Stimulated activated CD4-positive, alpha-beta T cell treated with anti-CD3 and anti-CD28 coated beads, Interleukin-2, amount 100 ng/mL, for 4 hours (primary cell): ENCODE data around the gene CCL14.
"Not testable (repeated sequence)": the region's sequence is repeated elsewhere in the genome, so short reads cannot be mapped to it uniquely, and the experiment has no call there.

Experiments used
- DNase-seq: peaks from one replicate; pipeline ENCODE4 v3.0.0-alpha.2; 2020; ENCODE audit warnings: low read depth

Gene CCL14

GRCh38 chr17:35986643-35987042 is at the start of gene CCL14:
TSS of gene CCL14 (minus strand) at chr17:35986729. CDS start at chr17:35986649, 80 bp downstream.
- DNase-seq, result no peak

GRCh38 chr17:36036235-36036634 is 49.7 kb upstream of the CCL14 start:
- no peak for DNase-seq

GRCh38 chr17:36034127-36034526 is 47.6 kb upstream of the CCL14 start:
- DNase-seq, result no peak

- DNase-seq, result no peak
These were observed 44.4 kb upstream of the CCL14 start for GRCh38 chr17:36030956-36031355.

- DNase-seq, result no peak
These were observed 41.2 kb upstream of the CCL14 start for GRCh38 chr17:36027761-36028160.

GRCh38 chr17:36024106-36024869 is 37.8 kb upstream of the CCL14 start:
- no peak for DNase-seq

GRCh38 chr17:36019423-36019822 is 32.9 kb upstream of the CCL14 start:
- no peak for DNase-seq

GRCh38 chr17:36017799-36018198 is 31.3 kb upstream of the CCL14 start, which contains the start of gene CCL23:
TSS of gene CCL23 (minus strand) at chr17:36017972. CDS start at chr17:36017897, 75 bp downstream.
- DNase-seq, result no peak

GRCh38 chr17:36016555-36016954 is 30.0 kb upstream of the CCL14 start:
- DNase-seq, result no peak

GRCh38 chr17:36015895-36016294 is 29.4 kb upstream of the CCL14 start:
- not testable (repeated sequence) for DNase-seq

GRCh38 chr17:36014946-36015345 is 28.4 kb upstream of the CCL14 start:
- DNase-seq, result no peak

GRCh38 chr17:36011201-36011600 is 24.7 kb upstream of the CCL14 start:
- no peak for DNase-seq

GRCh38 chr17:36008998-36009665 is 22.6 kb upstream of the CCL14 start:
- no peak for DNase-seq

- DNase-seq, result no peak
These were observed 18.1 kb upstream of the CCL14 start for GRCh38 chr17:36004594-36005108.

GRCh38 chr17:36002631-36003030 is 16.1 kb upstream of the CCL14 start:
- DNase-seq, result no peak

- no peak for DNase-seq
These were observed 15.5 kb upstream of the CCL14 start for GRCh38 chr17:36001862-36002603.

GRCh38 chr17:36001110-36001771 is 14.7 kb upstream of the CCL14 start, which contains the start of gene CCL15:
TSS of gene CCL15 (minus strand) at chr17:36001553. CDS start at chr17:36001492, 61 bp downstream.
- no peak for DNase-seq

- no peak for DNase-seq
These were observed 14.2 kb upstream of the CCL14 start for GRCh38 chr17:36000732-36001109.

- no peak for DNase-seq
These were observed 12.2 kb upstream of the CCL14 start for GRCh38 chr17:35998756-35999155.

GRCh38 chr17:35998018-35998545 is 11.6 kb upstream of the CCL14 start:
- DNase-seq, result no peak

- DNase-seq, result not testable (repeated sequence)
These were observed 8.8 kb upstream of the CCL14 start for GRCh38 chr17:35995346-35995745.

- DNase-seq, result no peak
These were observed 4.5 kb upstream of the CCL14 start for GRCh38 chr17:35991075-35991474.
